Measurements from ENCODE around the gene TMPRSS11D.

The TMPRSS11D gene

GRCh38 chr4:67883902-67884301, at the start of gene TMPRSS11D:
Gene TMPRSS11D (minus strand): TSS chr4:67884002. CDS start chr4:67883933, 69 bp downstream.
- no peak within 1 kb of the TSS for H3K4me3 ChIP-seq (ENCODE audit: low read length in 2 of 2)
- H3K27me3 ChIP-seq (ENCODE audit: control insufficient read depth in 2 of 2, insufficient read depth in 2 of 2, low read length in 2 of 2), result no peaks in the 10 kb centered on the region
- H3K9ac ChIP-seq (ENCODE audit: low read depth in 1 of 2, low read length in 2 of 2), result no peak within 1 kb of the TSS
- H3K9me3 ChIP-seq (ENCODE audit: control insufficient read depth in 2 of 2, low read length in 2 of 2), result no peaks in the 10 kb centered on the region
- no peaks in the 10 kb centered on the region for H3K36me3 ChIP-seq (ENCODE audit: control insufficient read depth in 2 of 2, insufficient read depth in 2 of 2, low read length in 2 of 2)
- H3K27ac ChIP-seq (ENCODE audit: low read depth in 2 of 2, low read length in 2 of 2), result no peak within 1 kb of the TSS
- H3K4me1 ChIP-seq (ENCODE audit: control insufficient read depth in 2 of 2, insufficient read depth in 2 of 2, low read length in 2 of 2), result no peaks in the 10 kb centered on the region

GRCh38 chr4:67933038-67933437, 49.2 kb upstream of the TMPRSS11D start:
- Histone ChIP-seq H3K36me3 (ENCODE audit: control insufficient read depth in 2 of 2, insufficient read depth in 2 of 2, low read length in 2 of 2) (no peaks in the 10 kb centered on the region), H3K9me3 (ENCODE audit: control insufficient read depth in 2 of 2, low read length in 2 of 2) (no peaks in the 10 kb centered on the region), H3K4me1 (ENCODE audit: control insufficient read depth in 2 of 2, insufficient read depth in 2 of 2, low read length in 2 of 2) (no peaks in the 10 kb centered on the region), H3K4me3 (ENCODE audit: low read length in 2 of 2) (no peak overlapping the region), H3K9ac (ENCODE audit: low read depth in 1 of 2, low read length in 2 of 2) (no peak overlapping the region), H3K27ac (ENCODE audit: low read depth in 2 of 2, low read length in 2 of 2) (no peak overlapping the region), H3K27me3 (ENCODE audit: control insufficient read depth in 2 of 2, insufficient read depth in 2 of 2, low read length in 2 of 2) (no peaks in the 10 kb centered on the region)

- H3K27me3 ChIP-seq (ENCODE audit: control insufficient read depth in 2 of 2, insufficient read depth in 2 of 2, low read length in 2 of 2), result no peaks in the 10 kb centered on the region
- H3K9ac ChIP-seq (ENCODE audit: low read depth in 1 of 2, low read length in 2 of 2), result no peak overlapping the region
- H3K36me3 ChIP-seq (ENCODE audit: control insufficient read depth in 2 of 2, insufficient read depth in 2 of 2, low read length in 2 of 2), result no peaks in the 10 kb centered on the region
- H3K4me3 ChIP-seq (ENCODE audit: low read length in 2 of 2), result no peak overlapping the region
- H3K4me1 ChIP-seq (ENCODE audit: control insufficient read depth in 2 of 2, insufficient read depth in 2 of 2, low read length in 2 of 2), result no peaks in the 10 kb centered on the region
- H3K9me3 ChIP-seq (ENCODE audit: control insufficient read depth in 2 of 2, low read length in 2 of 2), result no peaks in the 10 kb centered on the region
- no peak overlapping the region for H3K27ac ChIP-seq (ENCODE audit: low read depth in 2 of 2, low read length in 2 of 2)
These were observed 47.5 kb upstream of the TMPRSS11D start for GRCh38 chr4:67931256-67931655.

GRCh38 chr4:67929426-67929825, 45.6 kb upstream of the TMPRSS11D start:
- Histone ChIP-seq H3K4me1 (ENCODE audit: control insufficient read depth in 2 of 2, insufficient read depth in 2 of 2, low read length in 2 of 2) (no peaks in the 10 kb centered on the region), H3K27me3 (ENCODE audit: control insufficient read depth in 2 of 2, insufficient read depth in 2 of 2, low read length in 2 of 2) (no peaks in the 10 kb centered on the region), H3K9me3 (ENCODE audit: control insufficient read depth in 2 of 2, low read length in 2 of 2) (no peaks in the 10 kb centered on the region), H3K36me3 (ENCODE audit: control insufficient read depth in 2 of 2, insufficient read depth in 2 of 2, low read length in 2 of 2) (no peaks in the 10 kb centered on the region), H3K4me3 (ENCODE audit: low read length in 2 of 2) (no peak overlapping the region), H3K27ac (ENCODE audit: low read depth in 2 of 2, low read length in 2 of 2) (no peak overlapping the region), H3K9ac (ENCODE audit: low read depth in 1 of 2, low read length in 2 of 2) (no peak overlapping the region)

- Histone ChIP-seq H3K9me3 (ENCODE audit: control insufficient read depth in 2 of 2, low read length in 2 of 2) (no peaks in the 10 kb centered on the region), H3K27me3 (ENCODE audit: control insufficient read depth in 2 of 2, insufficient read depth in 2 of 2, low read length in 2 of 2) (no peaks in the 10 kb centered on the region)
These were observed 44.7 kb upstream of the TMPRSS11D start for GRCh38 chr4:67928546-67928945.

GRCh38 chr4:67927251-67927650, 43.4 kb upstream of the TMPRSS11D start:
- Histone ChIP-seq H3K4me3 (ENCODE audit: low read length in 2 of 2) (no peak overlapping the region), H3K27ac (ENCODE audit: low read depth in 2 of 2, low read length in 2 of 2) (no peak overlapping the region), H3K9ac (ENCODE audit: low read depth in 1 of 2, low read length in 2 of 2) (no peak overlapping the region), H3K9me3 (ENCODE audit: control insufficient read depth in 2 of 2, low read length in 2 of 2) (no peaks in the 10 kb centered on the region), H3K4me1 (ENCODE audit: control insufficient read depth in 2 of 2, insufficient read depth in 2 of 2, low read length in 2 of 2) (no peaks in the 10 kb centered on the region), H3K27me3 (ENCODE audit: control insufficient read depth in 2 of 2, insufficient read depth in 2 of 2, low read length in 2 of 2) (no peaks in the 10 kb centered on the region), H3K36me3 (ENCODE audit: control insufficient read depth in 2 of 2, insufficient read depth in 2 of 2, low read length in 2 of 2) (no peaks in the 10 kb centered on the region)

More at GRCh38 chr4:67928546-67928945, 44.7 kb upstream of the TMPRSS11D start:
- no peaks in the 10 kb centered on the region for H3K4me1 ChIP-seq (ENCODE audit: control insufficient read depth in 2 of 2, insufficient read depth in 2 of 2, low read length in 2 of 2)
- H3K36me3 ChIP-seq (ENCODE audit: control insufficient read depth in 2 of 2, insufficient read depth in 2 of 2, low read length in 2 of 2), result no peaks in the 10 kb centered on the region
- H3K27ac ChIP-seq (ENCODE audit: low read depth in 2 of 2, low read length in 2 of 2), result no peak overlapping the region
- no peak overlapping the region for H3K9ac ChIP-seq (ENCODE audit: low read depth in 1 of 2, low read length in 2 of 2)
- no peak overlapping the region for H3K4me3 ChIP-seq (ENCODE audit: low read length in 2 of 2)

GRCh38 chr4:67926485-67926884, 42.7 kb upstream of the TMPRSS11D start:
- H3K27ac ChIP-seq (ENCODE audit: low read depth in 2 of 2, low read length in 2 of 2), result no peak overlapping the region
- H3K9me3 ChIP-seq (ENCODE audit: control insufficient read depth in 2 of 2, low read length in 2 of 2), result no peaks in the 10 kb centered on the region
- H3K4me1 ChIP-seq (ENCODE audit: control insufficient read depth in 2 of 2, insufficient read depth in 2 of 2, low read length in 2 of 2), result no peaks in the 10 kb centered on the region
- no peak overlapping the region for H3K9ac ChIP-seq (ENCODE audit: low read depth in 1 of 2, low read length in 2 of 2)
- H3K4me3 ChIP-seq (ENCODE audit: low read length in 2 of 2), result no peak overlapping the region
- no peaks in the 10 kb centered on the region for H3K36me3 ChIP-seq (ENCODE audit: control insufficient read depth in 2 of 2, insufficient read depth in 2 of 2, low read length in 2 of 2)
- H3K27me3 ChIP-seq (ENCODE audit: control insufficient read depth in 2 of 2, insufficient read depth in 2 of 2, low read length in 2 of 2), result no peaks in the 10 kb centered on the region

- H3K36me3 ChIP-seq (ENCODE audit: control insufficient read depth in 2 of 2, insufficient read depth in 2 of 2, low read length in 2 of 2), result no peaks in the 10 kb centered on the region
- H3K9me3 ChIP-seq (ENCODE audit: control insufficient read depth in 2 of 2, low read length in 2 of 2), result no peaks in the 10 kb centered on the region
- H3K27me3 ChIP-seq (ENCODE audit: control insufficient read depth in 2 of 2, insufficient read depth in 2 of 2, low read length in 2 of 2), result no peaks in the 10 kb centered on the region
- no peaks in the 10 kb centered on the region for H3K4me1 ChIP-seq (ENCODE audit: control insufficient read depth in 2 of 2, insufficient read depth in 2 of 2, low read length in 2 of 2)
- H3K9ac ChIP-seq (ENCODE audit: low read depth in 1 of 2, low read length in 2 of 2), result no peak overlapping the region
- no peak overlapping the region for H3K27ac ChIP-seq (ENCODE audit: low read depth in 2 of 2, low read length in 2 of 2)
- no peak overlapping the region for H3K4me3 ChIP-seq (ENCODE audit: low read length in 2 of 2)
These were observed 38.9 kb upstream of the TMPRSS11D start for GRCh38 chr4:67922697-67923096.

GRCh38 chr4:67918428-67918827, 34.6 kb upstream of the TMPRSS11D start:
- no peak overlapping the region for H3K9ac ChIP-seq (ENCODE audit: low read depth in 1 of 2, low read length in 2 of 2)
- H3K4me1 ChIP-seq (ENCODE audit: control insufficient read depth in 2 of 2, insufficient read depth in 2 of 2, low read length in 2 of 2), result no peaks in the 10 kb centered on the region
- no peak overlapping the region for H3K27ac ChIP-seq (ENCODE audit: low read depth in 2 of 2, low read length in 2 of 2)
- H3K27me3 ChIP-seq (ENCODE audit: control insufficient read depth in 2 of 2, insufficient read depth in 2 of 2, low read length in 2 of 2), result no peaks in the 10 kb centered on the region
- H3K4me3 ChIP-seq (ENCODE audit: low read length in 2 of 2), result no peak overlapping the region
- no peaks in the 10 kb centered on the region for H3K36me3 ChIP-seq (ENCODE audit: control insufficient read depth in 2 of 2, insufficient read depth in 2 of 2, low read length in 2 of 2)
- H3K9me3 ChIP-seq (ENCODE audit: control insufficient read depth in 2 of 2, low read length in 2 of 2), result no peaks in the 10 kb centered on the region

GRCh38 chr4:67915400-67915966, 31.7 kb upstream of the TMPRSS11D start:
- no peaks in the 10 kb centered on the region for H3K27me3 ChIP-seq (ENCODE audit: control insufficient read depth in 2 of 2, insufficient read depth in 2 of 2, low read length in 2 of 2)
- no peak overlapping the region for H3K9ac ChIP-seq (ENCODE audit: low read depth in 1 of 2, low read length in 2 of 2)
- no peaks in the 10 kb centered on the region for H3K36me3 ChIP-seq (ENCODE audit: control insufficient read depth in 2 of 2, insufficient read depth in 2 of 2, low read length in 2 of 2)
- no peaks in the 10 kb centered on the region for H3K4me1 ChIP-seq (ENCODE audit: control insufficient read depth in 2 of 2, insufficient read depth in 2 of 2, low read length in 2 of 2)
- no peak overlapping the region for H3K27ac ChIP-seq (ENCODE audit: low read depth in 2 of 2, low read length in 2 of 2)
- no peaks in the 10 kb centered on the region for H3K9me3 ChIP-seq (ENCODE audit: control insufficient read depth in 2 of 2, low read length in 2 of 2)
- H3K4me3 ChIP-seq (ENCODE audit: low read length in 2 of 2), result no peak overlapping the region

GRCh38 chr4:67912080-67912479, 28.3 kb upstream of the TMPRSS11D start:
- H3K4me1 ChIP-seq (ENCODE audit: control insufficient read depth in 2 of 2, insufficient read depth in 2 of 2, low read length in 2 of 2), result no peaks in the 10 kb centered on the region
- H3K27me3 ChIP-seq (ENCODE audit: control insufficient read depth in 2 of 2, insufficient read depth in 2 of 2, low read length in 2 of 2), result no peaks in the 10 kb centered on the region
- H3K36me3 ChIP-seq (ENCODE audit: control insufficient read depth in 2 of 2, insufficient read depth in 2 of 2, low read length in 2 of 2), result no peaks in the 10 kb centered on the region
- H3K4me3 ChIP-seq (ENCODE audit: low read length in 2 of 2), result no peak overlapping the region
- no peak overlapping the region for H3K9ac ChIP-seq (ENCODE audit: low read depth in 1 of 2, low read length in 2 of 2)
- no peak overlapping the region for H3K27ac ChIP-seq (ENCODE audit: low read depth in 2 of 2, low read length in 2 of 2)
- H3K9me3 ChIP-seq (ENCODE audit: control insufficient read depth in 2 of 2, low read length in 2 of 2), result no peaks in the 10 kb centered on the region

Data from mucosa of rectum (tissue), 2 donors.